Suppressor macrophage (primary cell): ENCODE results near the gene BRD3.

Experiments
- DNase-seq, 4 experiments: peaks; one replicate each; pipeline ENCODE4 v3.0.0-alpha.2; 2020 to 2022

Gene BRD3

GRCh38 chr9:134053941-134054761, 13.7 kb downstream of the BRD3 start:
- DNase-seq, result no peak

DNA sequence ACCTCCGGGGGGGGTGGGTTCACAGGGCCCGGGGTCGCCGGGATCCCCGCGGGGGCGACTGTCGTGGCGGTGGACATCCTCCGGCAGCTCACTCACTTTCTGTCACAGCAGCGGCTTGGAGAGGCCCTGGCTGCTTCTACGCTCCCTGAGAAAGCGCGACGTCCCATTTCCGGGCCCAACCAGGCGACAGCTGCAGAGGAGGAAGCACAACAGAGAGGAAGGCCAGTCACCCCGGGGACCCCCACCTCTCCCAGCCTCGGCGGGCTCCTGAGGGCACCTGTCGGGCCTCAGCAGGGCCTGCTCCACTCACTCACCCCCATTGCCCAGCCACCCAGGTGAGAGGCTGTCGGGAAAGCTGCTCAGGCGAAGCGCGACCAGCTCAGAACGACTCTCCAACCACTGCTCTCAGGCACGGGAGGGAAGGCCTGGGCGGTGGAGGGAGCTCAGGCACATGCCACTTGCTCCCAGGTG, 14.4 kb downstream of the BRD3 start:
- no peak for DNase-seq

GRCh38 chr9:134052941-134053340, 14.9 kb downstream of the BRD3 start:
- DNase-seq, result no peak

GRCh38 chr9:134052491-134052890, 15.3 kb downstream of the BRD3 start:
- no peak for DNase-seq

- DNase-seq, result no peak
These were observed 16.5 kb downstream of the BRD3 start for GRCh38 chr9:134051319-134051718.

DNA sequence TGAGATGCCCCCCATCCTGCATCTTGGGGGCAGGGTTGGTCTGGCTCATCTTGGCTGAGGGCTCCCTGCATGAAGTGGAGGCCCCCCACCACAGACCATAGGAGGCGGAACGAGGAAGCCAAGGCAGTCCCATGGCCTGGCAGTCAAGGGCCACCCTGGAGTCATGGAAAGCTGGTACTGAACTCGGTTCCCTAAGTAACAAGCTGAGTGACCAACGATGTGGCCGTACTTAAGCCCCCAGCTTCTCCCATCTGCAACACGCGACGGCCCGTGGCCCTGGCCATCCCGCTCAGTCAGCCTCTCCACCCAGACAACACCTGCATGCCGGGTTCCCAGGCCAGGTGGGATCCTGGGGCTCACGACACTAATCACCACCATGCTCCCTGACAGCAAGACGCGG, 17.1 kb downstream of the BRD3 start:
- DNase-seq, result no peak

DNA sequence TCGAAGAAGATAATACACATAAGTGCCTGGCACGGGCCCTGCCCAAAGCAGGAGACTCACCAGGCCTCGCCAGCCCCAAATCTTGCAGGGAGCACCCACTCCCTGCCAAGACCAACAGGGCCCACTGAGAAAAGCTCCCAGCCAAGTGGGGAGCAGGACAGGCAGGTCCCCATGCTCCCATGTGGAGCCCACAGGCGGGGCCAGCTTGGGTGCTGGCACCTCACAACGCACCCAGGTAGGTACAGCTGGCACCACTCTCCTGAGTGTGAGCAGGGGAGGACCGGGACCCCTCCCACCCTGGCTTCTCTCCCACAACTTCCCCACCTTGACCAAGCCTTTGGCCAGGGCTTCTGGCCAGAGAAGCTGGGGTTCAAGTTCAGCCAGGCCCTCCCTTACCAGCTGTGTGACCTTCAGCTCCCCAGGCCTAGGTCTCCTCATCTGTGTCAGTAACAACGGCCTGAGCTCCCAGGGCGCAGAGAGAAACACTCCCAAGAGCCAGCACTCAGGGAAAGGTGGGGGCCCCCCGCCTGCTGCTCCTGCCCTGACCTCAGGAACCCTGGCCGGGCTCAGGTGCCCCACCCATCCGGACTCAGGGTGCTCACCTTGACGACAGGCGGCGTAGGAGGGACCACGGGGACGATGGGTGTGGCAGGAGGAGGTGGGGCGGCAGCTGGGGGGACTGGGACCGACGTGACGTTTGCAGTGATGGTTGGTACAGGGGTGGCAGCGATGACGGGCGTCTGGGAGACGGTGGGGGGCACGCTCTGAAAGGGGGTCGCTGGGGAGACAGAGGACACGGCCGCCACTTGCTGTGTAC, 17.8 kb downstream of the BRD3 start:
- no peak for DNase-seq

DNA sequence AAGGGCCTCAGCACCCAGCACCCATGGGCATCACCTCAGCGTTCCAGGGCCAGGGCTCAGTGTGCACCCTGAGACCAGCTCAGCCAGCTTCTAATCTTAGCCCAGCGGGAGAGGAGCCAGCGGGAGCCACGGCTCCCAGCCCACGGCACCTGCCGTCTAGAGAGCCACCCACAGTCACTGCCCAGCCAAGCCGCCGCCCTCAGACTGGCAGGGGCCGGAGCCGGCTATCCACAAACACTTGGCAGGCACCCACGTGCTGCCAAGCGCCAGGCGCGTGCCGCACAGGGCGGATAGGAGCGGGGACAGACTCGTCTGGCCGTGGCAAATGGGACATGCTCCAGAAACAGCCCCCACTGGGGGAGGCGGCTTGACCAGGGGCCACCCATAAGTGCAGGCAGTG, 18.6 kb downstream of the BRD3 start:
- DNase-seq, result no peak

- DNase-seq, result no peak
These were observed 19.3 kb downstream of the BRD3 start for GRCh38 chr9:134048582-134048968.

GRCh38 chr9:134047868-134048581, 19.8 kb downstream of the BRD3 start:
- no peak for DNase-seq

DNA sequence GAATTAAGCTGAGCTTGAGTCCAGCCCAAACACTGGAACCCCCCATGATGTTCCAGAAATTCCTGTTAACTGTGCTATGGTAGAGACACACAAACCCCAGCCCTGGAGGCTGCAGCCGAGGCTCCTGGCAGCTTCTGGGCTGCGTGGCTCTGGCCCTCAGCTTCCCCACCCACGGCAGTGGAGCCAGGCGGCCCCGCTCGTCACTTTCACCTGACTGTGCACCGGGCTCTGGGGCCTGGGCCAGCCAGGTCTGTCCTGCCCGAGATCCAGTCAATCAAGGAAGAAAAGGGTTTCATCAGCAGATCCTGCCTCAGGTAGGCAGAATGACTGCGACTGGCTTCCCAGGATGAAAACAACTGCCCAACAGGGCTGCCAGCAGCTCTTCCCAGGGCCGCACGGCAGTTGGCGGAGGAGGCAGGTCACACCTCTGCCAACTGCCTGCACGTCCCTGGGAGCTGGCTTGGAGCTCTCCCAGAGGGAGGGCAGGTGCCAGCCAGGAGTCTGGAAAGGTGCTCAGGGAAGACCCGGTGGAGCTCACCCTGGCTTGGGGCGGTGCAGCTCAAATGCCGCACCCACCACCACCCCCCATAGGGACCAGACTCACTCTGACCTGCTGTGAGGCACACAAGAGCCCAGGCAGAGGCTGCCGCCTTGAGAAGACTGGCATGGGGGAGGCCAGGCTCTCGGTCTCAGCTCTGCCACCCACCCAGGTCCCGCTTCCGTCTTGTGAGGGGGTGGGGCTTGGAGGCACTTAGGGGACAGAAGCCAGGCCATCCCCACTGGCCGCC, 20.7 kb downstream of the BRD3 start:
- DNase-seq, result no peak

DNA sequence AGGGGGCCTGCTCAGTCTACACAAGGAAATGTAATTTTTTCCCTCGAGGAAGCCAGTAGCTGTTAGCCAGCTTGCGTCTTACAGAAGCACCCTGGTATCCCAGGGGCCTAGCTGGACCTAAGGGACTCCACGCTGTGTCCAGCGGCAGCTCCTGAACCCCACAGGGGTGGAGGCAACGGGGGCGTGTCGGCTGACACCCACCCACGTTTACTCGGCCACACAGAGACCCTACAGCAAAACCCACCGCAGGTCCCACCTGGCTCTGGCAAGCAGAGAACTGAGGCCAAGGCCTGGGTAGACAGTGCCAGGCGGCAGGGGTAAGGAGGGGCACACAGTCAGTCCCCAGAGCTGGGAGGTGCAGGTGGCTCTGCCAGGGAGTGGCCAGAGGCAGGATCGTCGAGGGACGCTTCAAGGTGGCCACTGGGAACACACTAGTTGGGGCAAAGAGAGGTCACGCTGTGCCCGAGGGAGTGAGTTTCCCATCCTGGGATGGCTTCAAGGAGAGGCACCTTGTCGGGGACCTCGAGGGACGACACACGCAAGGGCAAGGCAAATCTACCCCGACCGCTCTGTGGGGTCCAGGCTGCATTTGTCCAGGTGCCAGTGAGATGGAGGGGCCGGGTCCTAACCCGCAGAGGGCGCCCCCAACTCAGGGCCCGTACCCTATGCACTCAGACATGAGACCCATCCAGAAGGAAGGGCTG, 21.8 kb downstream of the BRD3 start:
- DNase-seq, result no peak

GRCh38 chr9:134044944-134045343, 22.9 kb downstream of the BRD3 start:
- no peak for DNase-seq

DNA sequence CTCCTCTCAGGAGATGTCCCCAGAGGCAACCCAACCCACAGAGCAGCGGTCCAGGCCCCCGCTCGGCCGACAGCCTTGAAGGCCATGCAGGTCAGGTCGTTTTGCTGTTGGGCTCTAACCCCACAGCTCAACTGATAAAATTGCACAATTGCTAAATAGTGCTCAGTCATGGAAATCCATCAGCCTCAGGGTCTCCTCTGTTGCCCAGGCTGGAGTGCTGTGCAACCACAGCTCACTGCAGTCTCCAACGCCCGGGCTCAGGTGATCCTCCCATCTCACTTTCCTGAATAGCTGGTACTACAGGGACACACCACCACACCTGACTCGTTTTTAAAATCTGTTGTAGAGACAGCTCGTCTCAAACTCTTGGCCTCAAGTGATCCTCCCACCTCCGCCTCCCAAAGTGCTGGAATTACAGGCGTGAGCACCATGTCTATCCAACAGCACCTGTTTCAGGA, 24.3 kb downstream of the BRD3 start:
- DNase-seq, result no peak

- no peak for DNase-seq
These were observed 26.2 kb downstream of the BRD3 start for GRCh38 chr9:134041649-134041962.

DNA sequence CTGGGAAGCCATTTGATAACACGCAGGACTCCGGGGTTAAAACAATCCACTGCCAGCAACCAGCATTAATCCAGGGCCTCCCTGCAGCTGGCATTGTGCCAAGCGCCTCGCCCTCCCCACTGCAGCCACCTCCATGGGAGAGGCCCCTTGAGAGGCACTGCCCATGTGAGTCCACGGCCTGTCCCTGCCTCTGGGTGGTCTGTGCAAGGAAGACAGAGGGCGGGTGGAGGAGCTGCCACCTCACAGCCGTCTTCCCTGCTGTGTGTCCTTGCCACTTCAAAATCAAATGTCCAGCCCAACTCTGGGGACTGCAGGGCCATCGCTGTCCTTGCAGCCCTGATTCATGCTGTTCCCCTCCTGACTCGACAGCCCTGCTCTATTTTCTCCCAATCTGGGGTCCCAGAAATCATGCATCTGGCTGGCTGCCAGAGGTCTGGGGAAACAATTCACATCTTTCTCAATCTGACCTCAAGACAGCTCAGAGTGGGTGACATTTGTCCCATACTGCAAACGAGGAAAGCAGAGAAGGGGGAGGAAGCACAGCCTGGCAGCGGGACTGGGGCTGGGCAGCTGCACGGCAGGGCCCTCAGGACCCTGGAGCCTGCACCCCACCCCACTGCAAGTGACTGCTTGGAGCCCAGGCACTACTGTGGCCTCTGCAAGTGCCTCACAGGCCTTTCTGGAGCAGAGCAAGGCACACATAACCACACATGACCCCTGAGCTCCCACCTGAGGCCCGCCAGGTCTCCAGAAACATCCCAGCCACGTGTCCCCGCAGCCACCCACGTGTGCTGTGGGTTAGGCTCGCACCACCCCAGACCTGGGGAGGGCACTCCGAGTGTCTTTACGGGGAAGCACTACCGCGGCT, 26.8 kb downstream of the BRD3 start:
- DNase-seq, result peak in 1 of 4 experiments; percentile 17

- DNase-seq, result no peak
These were observed 27.7 kb downstream of the BRD3 start for GRCh38 chr9:134040176-134040565.

DNA sequence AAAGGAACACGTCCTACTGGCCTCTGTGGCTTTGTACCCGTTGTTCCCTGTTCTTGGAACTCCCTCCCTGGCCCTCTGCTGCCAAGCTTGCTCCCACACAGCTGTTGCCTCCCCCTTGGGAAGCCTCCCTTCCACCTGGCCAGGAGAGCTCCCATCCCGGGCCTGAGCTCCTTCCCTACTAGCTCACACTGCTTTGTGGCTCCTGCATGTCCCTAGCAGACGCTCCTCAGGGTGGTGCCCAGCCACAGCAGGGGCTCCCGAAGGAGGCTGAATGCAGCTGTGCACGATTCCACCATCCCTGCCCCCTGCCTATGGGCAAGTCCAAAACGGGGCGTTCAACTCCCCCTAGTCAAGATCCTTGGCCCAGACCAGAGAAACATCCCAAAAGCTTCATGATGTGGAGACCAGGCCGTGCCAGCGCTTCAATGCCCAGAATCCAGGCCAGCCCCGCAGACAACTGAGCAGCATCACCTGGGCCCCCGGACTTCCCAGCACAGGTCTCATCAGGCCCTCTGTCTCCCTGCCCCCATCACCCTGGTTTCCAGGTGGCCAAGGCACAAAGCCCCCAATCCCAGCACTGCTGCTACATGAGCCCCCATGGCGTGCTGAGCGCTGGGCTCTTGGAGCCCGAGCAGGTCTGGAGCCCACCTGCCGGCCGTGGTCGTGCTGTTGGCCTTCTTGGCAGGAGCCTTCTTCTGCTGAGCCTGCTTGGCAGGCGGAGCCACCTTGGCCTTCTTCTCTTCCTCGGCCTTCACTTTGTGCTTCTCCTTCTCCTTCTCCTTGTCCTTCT, 28.2 kb downstream of the BRD3 start:
- DNase-seq, result no peak

DNA sequence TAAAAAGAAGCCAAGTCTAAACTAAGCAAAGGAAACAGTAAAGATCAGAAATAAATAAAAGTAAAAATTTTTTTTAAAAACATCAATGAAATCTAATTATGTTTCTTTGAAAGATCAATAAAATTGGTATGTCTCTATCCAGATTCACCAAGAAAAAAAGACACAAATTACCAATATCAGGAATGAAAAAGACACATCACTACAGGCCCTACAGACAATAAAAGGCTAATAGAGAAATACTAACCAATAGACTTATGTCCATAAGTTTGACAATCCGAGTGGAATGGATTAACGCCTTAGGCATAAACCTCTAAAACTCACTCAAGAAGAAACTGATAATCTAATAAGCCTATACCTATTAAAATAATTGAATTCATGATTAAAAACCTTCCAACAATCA, 30.2 kb downstream of the BRD3 start:
- DNase-seq, result no peak

DNA sequence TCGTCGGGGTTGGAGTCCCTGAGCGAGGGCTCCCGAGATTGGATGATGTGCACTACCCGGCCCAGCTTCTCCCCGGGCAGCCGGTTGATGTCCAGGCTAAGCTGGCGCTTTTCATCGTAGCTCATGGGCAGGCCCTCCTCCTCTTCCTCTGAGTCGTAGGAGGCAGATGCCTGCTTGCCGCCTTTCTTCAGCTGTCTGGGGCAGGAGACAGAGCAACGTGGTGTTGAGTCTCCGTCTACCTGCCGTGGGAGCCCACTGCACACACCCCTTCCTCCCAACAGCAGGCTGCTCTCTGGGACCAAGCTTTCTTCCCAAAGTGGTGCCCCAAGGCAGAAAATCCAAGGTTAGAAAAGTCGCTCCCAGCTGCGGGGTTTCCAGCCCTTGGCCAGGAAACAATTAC, 31.7 kb downstream of the BRD3 start:
- DNase-seq, result no peak
